ENCODE measurements around the gene HYAL3. TPM values are rescaled to one million over a fixed set of nuclear protein-coding genes. Genes with fewer than 3 reads are reported as not detected.
A peak's percentile ranks its signal among the peaks of the same experiment; 100 is the strongest.

HYAL3 gene
- total RNA-seq, 4 donors from 2014 or later, result 1.9 to 3.9 (median 3.3) TPM; not detected in 1

GRCh38 chr3:50295553-50296431, 3.4 kb downstream of the HYAL3 start:
- no peaks in the 10 kb centered on the region for H3K9me3 ChIP-seq
- peaks cover 0 to 16% of the 10 kb centered on the region in 2 donors for H3K4me1 ChIP-seq
- no peak overlapping the region for H3K27ac ChIP-seq
- no peak overlapping the region for H3K4me3 ChIP-seq
- intact Hi-C loops (cut with DNase I; ENCODE audit: low total_unique reads), result no loop called here
- no peak for TF ChIP-seq POLR2A (IDR thresholded peaks at IDR 0.05)
- no peak for TF ChIP-seq CTCF (IDR thresholded peaks at IDR 0.05)
- no peaks in the 10 kb centered on the region for H3K36me3 ChIP-seq
- DNase-seq, result no peak
- no peaks in the 10 kb centered on the region for H3K27me3 ChIP-seq

- peaks cover 0 to 16% of the 10 kb centered on the region in 2 donors for H3K4me1 ChIP-seq
- H3K27ac ChIP-seq, result no peak overlapping the region
- DNase-seq, result no peak
- H3K9me3 ChIP-seq, result no peaks in the 10 kb centered on the region
- intact Hi-C loops (cut with DNase I; ENCODE audit: low total_unique reads), result no loop called here
- no peak overlapping the region for H3K4me3 ChIP-seq
- no peaks in the 10 kb centered on the region for H3K36me3 ChIP-seq
- H3K27me3 ChIP-seq, result no peaks in the 10 kb centered on the region
- no peak for TF ChIP-seq CTCF (IDR thresholded peaks at IDR 0.05)
- TF ChIP-seq POLR2A (IDR thresholded peaks at IDR 0.05), result no peak
These were observed 4.5 kb downstream of the HYAL3 start for GRCh38 chr3:50294492-50295403.

GRCh38 chr3:50294089-50294488, 5.1 kb downstream of the HYAL3 start:
- Histone ChIP-seq H3K4me3 (no peak overlapping the region), H3K4me1 (peaks cover 0 to 16% of the 10 kb centered on the region in 2 donors), H3K27me3 (no peaks in the 10 kb centered on the region), H3K36me3 (no peaks in the 10 kb centered on the region), H3K27ac (no peak overlapping the region), H3K9me3 (no peaks in the 10 kb centered on the region)
- DNase-seq, result no peak
- TF ChIP-seq POLR2A (IDR thresholded peaks at IDR 0.05) (no peak), CTCF (IDR thresholded peaks at IDR 0.05) (no peak)
- intact Hi-C loops (cut with DNase I; ENCODE audit: low total_unique reads), result no loop called here

GRCh38 chr3:50293079-50293801, 6.0 kb downstream of the HYAL3 start:
- peak in 1 of 2 donors; percentile 34 for DNase-seq
- H3K27ac ChIP-seq, result peak overlapping the region; percentile 64 to 75

More at GRCh38 chr3:50293079-50293801, 6.0 kb downstream of the HYAL3 start:
- TF ChIP-seq CTCF (IDR thresholded peaks at IDR 0.05) (no peak), POLR2A (IDR thresholded peaks at IDR 0.05) (no peak)
- no peaks in the 10 kb centered on the region for H3K36me3 ChIP-seq
- no peaks in the 10 kb centered on the region for H3K27me3 ChIP-seq
- no peaks in the 10 kb centered on the region for H3K9me3 ChIP-seq
- intact Hi-C loops (cut with DNase I; ENCODE audit: low total_unique reads), result no loop called here
- peak overlapping the region in 1 of 2 donors; percentile 35 for H3K4me3 ChIP-seq
- H3K4me1 ChIP-seq, result peaks cover 0 to 10% of the 10 kb centered on the region in 2 donors
